ES-I3 (cell line): ENCODE measurements around the gene CD226.

Experiments used
- H3K36me3 ChIP-seq: 2 replicates; pipeline ENCODE4 v1.6.1; 2013; ENCODE audit warnings: mild to moderate bottlenecking, low read length, control low read depth, moderate library complexity; ENCODE audit not compliant: insufficient read depth
- H3K4me1 ChIP-seq: 2 replicates; pipeline ENCODE4 v1.6.1; 2013; ENCODE audit warnings: mild to moderate bottlenecking, control low read depth, low read length; ENCODE audit not compliant: insufficient read depth
- H3K9ac ChIP-seq: 2 replicates; pipeline ENCODE4 v1.6.1; 2013; ENCODE audit warnings: low read depth, mild to moderate bottlenecking, low read length, moderate library complexity
- H3K9me3 ChIP-seq: 2 replicates; pipeline ENCODE4 v1.6.1; 2013; ENCODE audit warnings: mild to moderate bottlenecking, low read length, moderate library complexity; ENCODE audit not compliant: control insufficient read depth, insufficient read depth

CD226 gene

GRCh38 chr18:69974365-69974764 lies 26.7 kb upstream of the CD226 start:
- H3K9ac ChIP-seq = no peak overlapping the region
- H3K9me3 ChIP-seq = no peaks in the 10 kb centered on the region; the same call in 1 of the 2 replicates
- no peaks in the 10 kb centered on the region; the same call in 1 of the 2 replicates for H3K36me3 ChIP-seq
- no peaks in the 10 kb centered on the region for H3K4me1 ChIP-seq

- no peaks in the 10 kb centered on the region for H3K4me1 ChIP-seq
- no peak overlapping the region for H3K9ac ChIP-seq
- no peaks in the 10 kb centered on the region for H3K36me3 ChIP-seq
- no peaks in the 10 kb centered on the region; the same call in 1 of the 2 replicates for H3K9me3 ChIP-seq
Observed at GRCh38 chr18:69969491-69969890, 21.8 kb upstream of the CD226 start.

GRCh38 chr18:69968039-69968438 lies 20.4 kb upstream of the CD226 start:
- Histone ChIP-seq H3K36me3 (no peaks in the 10 kb centered on the region), H3K9me3 (no peaks in the 10 kb centered on the region; the same call in 1 of the 2 replicates), H3K4me1 (no peaks in the 10 kb centered on the region), H3K9ac (no peak overlapping the region)

- no peaks in the 10 kb centered on the region for H3K36me3 ChIP-seq
- H3K9ac ChIP-seq = no peak overlapping the region
- H3K4me1 ChIP-seq = no peaks in the 10 kb centered on the region
- H3K9me3 ChIP-seq = no peaks in the 10 kb centered on the region
Observed at GRCh38 chr18:69963196-69963595, 15.5 kb upstream of the CD226 start.

- no peaks in the 10 kb centered on the region for H3K36me3 ChIP-seq
- no peaks in the 10 kb centered on the region for H3K9me3 ChIP-seq
- no peaks in the 10 kb centered on the region for H3K4me1 ChIP-seq
- no peak overlapping the region for H3K9ac ChIP-seq
Observed at GRCh38 chr18:69961718-69962117, 14.0 kb upstream of the CD226 start.

GRCh38 chr18:69958422-69958821 lies 10.7 kb upstream of the CD226 start:
- no peaks in the 10 kb centered on the region for H3K36me3 ChIP-seq
- H3K9ac ChIP-seq = no peak overlapping the region
- no peaks in the 10 kb centered on the region for H3K4me1 ChIP-seq
- H3K9me3 ChIP-seq = no peaks in the 10 kb centered on the region

GRCh38 chr18:69957747-69958146 lies 10.1 kb upstream of the CD226 start:
- no peaks in the 10 kb centered on the region for H3K36me3 ChIP-seq
- no peak overlapping the region for H3K9ac ChIP-seq
- H3K9me3 ChIP-seq = no peaks in the 10 kb centered on the region
- H3K4me1 ChIP-seq = no peaks in the 10 kb centered on the region

GRCh38 chr18:69956665-69957620 lies 9.3 kb upstream of the CD226 start:
- H3K9ac ChIP-seq = no peak overlapping the region
- H3K9me3 ChIP-seq = no peaks in the 10 kb centered on the region
- H3K4me1 ChIP-seq = no peaks in the 10 kb centered on the region
- no peaks in the 10 kb centered on the region for H3K36me3 ChIP-seq

- H3K4me1 ChIP-seq = no peaks in the 10 kb centered on the region
- no peaks in the 10 kb centered on the region for H3K9me3 ChIP-seq
- H3K36me3 ChIP-seq = no peaks in the 10 kb centered on the region
- H3K9ac ChIP-seq = no peak overlapping the region
Observed at GRCh38 chr18:69956057-69956456, 8.4 kb upstream of the CD226 start.

GRCh38 chr18:69954719-69955480 lies 7.2 kb upstream of the CD226 start:
- no peak overlapping the region for H3K9ac ChIP-seq
- no peaks in the 10 kb centered on the region for H3K4me1 ChIP-seq
- no peaks in the 10 kb centered on the region for H3K9me3 ChIP-seq
- no peaks in the 10 kb centered on the region for H3K36me3 ChIP-seq

GRCh38 chr18:69953191-69953590 lies 5.5 kb upstream of the CD226 start:
- Histone ChIP-seq H3K4me1 (no peaks in the 10 kb centered on the region), H3K36me3 (no peaks in the 10 kb centered on the region), H3K9ac (no peak overlapping the region), H3K9me3 (no peaks in the 10 kb centered on the region)

- Histone ChIP-seq H3K36me3 (no peaks in the 10 kb centered on the region), H3K9me3 (no peaks in the 10 kb centered on the region), H3K4me1 (no peaks in the 10 kb centered on the region), H3K9ac (no peak overlapping the region)
Observed at GRCh38 chr18:69951182-69951581, 3.5 kb upstream of the CD226 start.

GRCh38 chr18:69949538-69949936 lies 1.9 kb upstream of the CD226 start:
- H3K36me3 ChIP-seq = no peaks in the 10 kb centered on the region
- H3K9me3 ChIP-seq = no peaks in the 10 kb centered on the region
- H3K4me1 ChIP-seq = peaks cover 4% of the 10 kb centered on the region; the same call in 1 of the 2 replicates
- H3K9ac ChIP-seq = no peak overlapping the region

- Histone ChIP-seq H3K36me3 (no peaks in the 10 kb centered on the region), H3K9ac (no peak overlapping the region), H3K4me1 (peaks cover 4% of the 10 kb centered on the region; the same call in 1 of the 2 replicates), H3K9me3 (no peaks in the 10 kb centered on the region)
Observed at GRCh38 chr18:69948919-69949537, 1.4 kb upstream of the CD226 start.
